Fibroblast of the aortic adventitia (primary cell): ENCODE measurements around the gene PNISR. TPM values are rescaled to one million over a fixed set of nuclear protein-coding genes. Genes with fewer than 3 reads are reported as not detected.
A peak's percentile ranks its signal among the peaks of the same experiment; 100 is the strongest.

Experiments
- DNase-seq: peaks from one replicate; pipeline ENCODE4 v3.0.0-alpha.2; 2010; ENCODE audit warnings: low read depth
- H3K4me3 ChIP-seq: 2 replicates; pipeline ENCODE4 v1.5.1; 2011; ENCODE audit warnings: low read depth, mild to moderate bottlenecking, control low read depth, low read length, moderate library complexity
- total RNA-seq: library from RNA; depleted of rRNA; stranded (reverse); fragments of >200 nt; gene quantifications from 2 replicates; pipeline ENCODE4 v1.2.3, GENCODE V29; 2012; ENCODE audit warnings: low replicate concordance
- TF ChIP-seq, protein P1 (sequence below): IDR thresholded peaks from 2 replicates; pipeline ENCODE4 v1.5.1; 2011; ENCODE audit warnings: mild to moderate bottlenecking, low read length, control low read depth, inconsistent platforms; ENCODE audit not compliant: insufficient read depth

The PNISR gene
- total RNA-seq, 1 donor: 69.4 TPM

DNA sequence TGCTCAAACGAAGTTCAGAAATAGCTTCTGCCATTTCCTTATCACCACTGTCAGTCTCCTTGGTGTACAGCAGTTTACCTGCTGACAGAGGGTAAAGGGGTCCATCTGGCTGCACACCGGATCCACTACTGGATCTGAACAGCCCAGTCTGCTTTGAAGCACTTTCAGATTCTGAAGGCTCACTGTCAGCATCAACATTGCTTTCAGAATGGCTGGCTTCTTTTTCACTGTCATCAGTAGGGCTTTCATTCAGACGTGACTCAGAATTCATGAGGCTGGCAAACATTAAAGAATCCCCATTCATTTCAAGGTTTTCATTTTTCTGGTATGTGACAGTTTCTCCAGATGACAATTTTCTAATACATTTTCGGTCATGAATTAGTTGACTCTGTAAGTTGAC, 21.0 kb upstream of the PNISR start:
- no peak overlapping the region for H3K4me3 ChIP-seq
- DNase-seq: no peak
- TF ChIP-seq, protein P1, sequence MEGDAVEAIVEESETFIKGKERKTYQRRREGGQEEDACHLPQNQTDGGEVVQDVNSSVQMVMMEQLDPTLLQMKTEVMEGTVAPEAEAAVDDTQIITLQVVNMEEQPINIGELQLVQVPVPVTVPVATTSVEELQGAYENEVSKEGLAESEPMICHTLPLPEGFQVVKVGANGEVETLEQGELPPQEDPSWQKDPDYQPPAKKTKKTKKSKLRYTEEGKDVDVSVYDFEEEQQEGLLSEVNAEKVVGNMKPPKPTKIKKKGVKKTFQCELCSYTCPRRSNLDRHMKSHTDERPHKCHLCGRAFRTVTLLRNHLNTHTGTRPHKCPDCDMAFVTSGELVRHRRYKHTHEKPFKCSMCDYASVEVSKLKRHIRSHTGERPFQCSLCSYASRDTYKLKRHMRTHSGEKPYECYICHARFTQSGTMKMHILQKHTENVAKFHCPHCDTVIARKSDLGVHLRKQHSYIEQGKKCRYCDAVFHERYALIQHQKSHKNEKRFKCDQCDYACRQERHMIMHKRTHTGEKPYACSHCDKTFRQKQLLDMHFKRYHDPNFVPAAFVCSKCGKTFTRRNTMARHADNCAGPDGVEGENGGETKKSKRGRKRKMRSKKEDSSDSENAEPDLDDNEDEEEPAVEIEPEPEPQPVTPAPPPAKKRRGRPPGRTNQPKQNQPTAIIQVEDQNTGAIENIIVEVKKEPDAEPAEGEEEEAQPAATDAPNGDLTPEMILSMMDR: no peak

DNA sequence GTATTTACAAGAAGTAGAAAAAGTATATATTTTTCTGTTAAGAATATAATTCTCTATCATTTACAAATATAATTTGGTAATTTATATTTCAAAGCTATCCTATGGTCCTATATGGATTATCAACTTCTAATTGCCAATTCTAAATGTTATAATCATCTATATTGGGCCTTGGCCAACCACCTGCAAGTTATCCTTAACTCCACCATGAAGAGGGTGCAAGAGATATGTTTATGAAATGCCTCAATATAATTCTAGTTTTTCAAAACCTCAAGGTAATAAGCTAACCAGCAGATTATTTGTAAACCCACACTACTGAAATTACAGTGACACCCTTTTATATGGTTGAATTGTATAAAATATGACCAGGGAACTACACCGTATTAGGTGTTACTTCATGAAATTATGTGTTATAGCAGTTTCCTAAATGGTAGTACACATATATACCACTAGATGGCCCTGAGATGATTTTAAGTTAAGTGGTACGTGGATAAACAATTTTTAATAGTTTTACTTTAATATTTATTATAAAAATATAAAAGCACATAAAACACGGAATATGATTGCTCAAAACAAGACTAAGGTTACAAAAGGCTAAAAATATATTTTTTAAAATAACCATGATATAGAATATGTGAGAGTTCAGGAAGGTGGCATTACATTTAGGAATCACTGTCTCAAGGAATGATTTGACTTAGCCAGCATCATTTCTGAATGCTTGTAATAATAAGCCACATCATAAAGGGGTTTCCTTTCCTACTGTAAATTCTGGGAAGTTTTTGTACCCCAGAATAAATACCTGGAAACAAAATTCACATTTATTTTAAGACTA, 9.8 kb upstream of the PNISR start:
- TF ChIP-seq, protein P1: peak; percentile 73
- H3K4me3 ChIP-seq: no peak overlapping the region
- DNase-seq: peak; percentile 59

GRCh38 chr6:99432877-99433276, 7.8 kb upstream of the PNISR start:
- TF ChIP-seq, protein P1: no peak
- no peak overlapping the region for H3K4me3 ChIP-seq
- no peak for DNase-seq

DNA sequence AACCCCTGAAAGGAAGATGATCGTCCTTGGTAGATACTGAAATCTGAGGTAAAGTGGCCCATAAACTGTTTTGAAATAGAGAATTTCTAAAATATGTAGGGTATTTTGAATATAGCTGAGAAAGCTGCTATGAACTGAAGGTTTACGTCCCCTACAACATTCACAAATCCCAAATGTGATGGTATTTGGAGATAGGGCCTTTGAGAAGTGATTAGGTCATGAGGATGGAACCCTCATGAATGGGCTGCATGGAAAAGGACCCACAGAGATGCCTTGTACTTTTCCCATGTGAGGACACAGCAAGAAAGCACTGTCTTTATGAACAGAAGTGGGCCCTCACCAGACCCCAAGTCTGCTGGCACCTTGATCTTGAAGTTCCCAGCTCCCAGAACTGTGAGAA, 6.8 kb upstream of the PNISR start:
- TF ChIP-seq, protein P1: no peak
- H3K4me3 ChIP-seq: no peak overlapping the region
- no peak for DNase-seq

DNA sequence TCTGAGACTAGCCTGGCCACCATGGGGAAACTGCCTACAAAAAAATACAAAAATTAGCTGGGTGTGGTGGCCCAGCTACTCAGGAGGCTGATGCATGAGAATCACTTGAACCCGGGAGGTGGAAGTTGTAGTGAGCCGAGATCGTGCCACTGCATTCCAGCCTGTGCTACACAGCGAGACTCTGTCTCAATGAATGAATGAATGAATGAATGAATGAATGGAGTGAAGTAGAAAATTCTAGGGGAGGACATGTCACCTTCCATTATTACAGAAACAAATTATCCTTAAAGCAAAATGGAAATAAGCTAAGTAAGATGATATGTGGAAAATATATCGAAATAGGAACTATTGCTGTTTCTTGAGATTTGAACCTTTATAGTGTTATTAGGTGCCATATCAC, 2.9 kb upstream of the PNISR start:
- no peak for DNase-seq
- H3K4me3 ChIP-seq: no peak overlapping the region
- TF ChIP-seq, protein P1: no peak

GRCh38 chr6:99426451-99426757, 1.3 kb upstream of the PNISR start:
- DNase-seq: peak; percentile 8
- H3K4me3 ChIP-seq: peak overlapping the region; percentile 98
- TF ChIP-seq, protein P1: no peak
